RWPE2 (cell line): Measurements from ENCODE around the gene SORT1.

Experiments
- ATAC-seq: fragments of 200-7000 bp; cut with Tn5 transposase; 3 replicates; pipeline ENCODE4 v1.9.1; 2021; ENCODE audit warnings: low read depth
- DNase-seq: peaks from one replicate; pipeline ENCODE4 v3.0.0-alpha.2; 2020; ENCODE audit warnings: low spot score
- H3K27ac ChIP-seq: fragments of 450-650 bp; 2 replicates; pipeline ENCODE4 v1.5.1; 2017; ENCODE audit warnings: mild to moderate bottlenecking; ENCODE audit not compliant: poor library complexity, severe bottlenecking
- H3K27me3 ChIP-seq: fragments of 250-450 bp; sonication (Bioruptor Pico); 2 replicates; pipeline ENCODE4 v1.5.1; 2021; ENCODE audit warnings: mild to moderate bottlenecking, moderate library complexity; ENCODE audit not compliant: insufficient read depth, poor library complexity, severe bottlenecking
- H3K36me3 ChIP-seq: fragments of 250-450 bp; sonication (Bioruptor Pico); 2 replicates; pipeline ENCODE4 v1.5.1; 2020; ENCODE audit warnings: low read depth, mild to moderate bottlenecking, moderate library complexity
- H3K4me1 ChIP-seq: fragments of 250-450 bp; sonication (Bioruptor Pico); 2 replicates; pipeline ENCODE4 v1.5.1; 2021; ENCODE audit warnings: mild to moderate bottlenecking, moderate library complexity; ENCODE audit not compliant: insufficient read depth, poor library complexity, severe bottlenecking
- H3K4me3 ChIP-seq: fragments of 250-450 bp; sonication (Bioruptor Pico); 2 replicates; pipeline ENCODE4 v1.5.1; 2021; ENCODE audit warnings: mild to moderate bottlenecking, moderate library complexity; ENCODE audit not compliant: severe bottlenecking
- H3K9me3 ChIP-seq: fragments of 250-450 bp; sonication (Bioruptor Pico); 2 replicates; pipeline ENCODE4 v1.5.1; 2021; ENCODE audit warnings: mild to moderate bottlenecking, moderate library complexity; ENCODE audit not compliant: severe bottlenecking
- CTCF ChIP-seq: fragments of 450-650 bp; IDR thresholded peaks from one replicate; pipeline ENCODE4 v1.5.1; 2017; ENCODE audit warnings: mild to moderate bottlenecking, moderate library complexity; ENCODE audit not compliant: poor library complexity, severe bottlenecking

Gene SORT1

GRCh38 chr1:109391626-109392025 is 6.1 kb downstream of the SORT1 start:
- DNase-seq (no peak), ATAC-seq (no peak)
- Histone ChIP-seq H3K27ac (no peak overlapping the region), H3K27me3 (no peaks in the 10 kb centered on the region), H3K4me3 (no peak overlapping the region), H3K4me1 (no peaks in the 10 kb centered on the region), H3K36me3 (no peaks in the 10 kb centered on the region), H3K9me3 (no peaks in the 10 kb centered on the region)
- no peak for TF ChIP-seq CTCF

- no peak overlapping the region for H3K4me3 ChIP-seq
- ATAC-seq (no peak), DNase-seq (no peak)
- no peak for TF ChIP-seq CTCF
- H3K27ac ChIP-seq: no peak overlapping the region
- no peaks in the 10 kb centered on the region for H3K9me3 ChIP-seq
- no peaks in the 10 kb centered on the region for H3K36me3 ChIP-seq
- no peaks in the 10 kb centered on the region for H3K27me3 ChIP-seq
- no peaks in the 10 kb centered on the region for H3K4me1 ChIP-seq
These were observed 6.6 kb downstream of the SORT1 start for GRCh38 chr1:109391157-109391556.

- no peak for ATAC-seq
- H3K9me3 ChIP-seq: no peaks in the 10 kb centered on the region
- DNase-seq: no peak
- TF ChIP-seq CTCF: no peak
- no peak overlapping the region for H3K4me3 ChIP-seq
- H3K4me1 ChIP-seq: no peaks in the 10 kb centered on the region
- H3K36me3 ChIP-seq: no peaks in the 10 kb centered on the region
- no peaks in the 10 kb centered on the region for H3K27me3 ChIP-seq
- no peak overlapping the region for H3K27ac ChIP-seq
These were observed 7.9 kb downstream of the SORT1 start for GRCh38 chr1:109389638-109390341.

GRCh38 chr1:109388884-109389637 is 8.7 kb downstream of the SORT1 start:
- Histone ChIP-seq H3K27me3 (no peaks in the 10 kb centered on the region), H3K36me3 (no peaks in the 10 kb centered on the region), H3K4me3 (no peak overlapping the region), H3K4me1 (no peaks in the 10 kb centered on the region), H3K27ac (no peak overlapping the region), H3K9me3 (no peaks in the 10 kb centered on the region)
- TF ChIP-seq CTCF: no peak
- DNase-seq: no peak
- no peak for ATAC-seq
